GM12892 (cell line): Measurements from ENCODE around the gene KLHL1. TPM values are rescaled to one million over a fixed set of nuclear protein-coding genes. Genes with fewer than 3 reads are reported as not detected.
"Not testable (repeated sequence)": the region's sequence is repeated elsewhere in the genome, so short reads cannot be mapped to it uniquely, and the experiment has no call there.

Experiments used
- DNase-seq: peaks from one replicate; pipeline ENCODE4 v3.0.0; 2011; ENCODE audit not compliant: insufficient read length
- FAIRE-seq: peaks from 2 replicates; lab custom pipeline; 2011; peaks lifted over from hg19 to GRCh38; lab: Jason Lieb, UNC
- POLR2A ChIP-seq: IDR thresholded peaks from 2 replicates; pipeline ENCODE4 v1.6.1; 2011; ENCODE audit warnings: low read depth, low read length, control low read depth
- POLR2AphosphoS5 ChIP-seq: IDR thresholded peaks from 2 replicates; pipeline ENCODE4 v1.6.1; 2011; ENCODE audit warnings: low read depth, low read length, control low read depth
- TAF1 ChIP-seq: IDR thresholded peaks from 2 replicates; pipeline ENCODE4 v1.6.1; 2011; ENCODE audit warnings: low read depth, mild to moderate bottlenecking, control low read depth, low read length, borderline replicate concordance
- polyA plus RNA-seq: library from polyadenylated mRNA; unstranded; fragments of >200 nt; gene quantifications from one replicate; pipeline ENCODE4 v1.2.1, GENCODE V29; 2012; ENCODE audit warnings: missing spikeins, inconsistent platforms; ENCODE audit not compliant: missing spikeins

The KLHL1 gene, protein sequence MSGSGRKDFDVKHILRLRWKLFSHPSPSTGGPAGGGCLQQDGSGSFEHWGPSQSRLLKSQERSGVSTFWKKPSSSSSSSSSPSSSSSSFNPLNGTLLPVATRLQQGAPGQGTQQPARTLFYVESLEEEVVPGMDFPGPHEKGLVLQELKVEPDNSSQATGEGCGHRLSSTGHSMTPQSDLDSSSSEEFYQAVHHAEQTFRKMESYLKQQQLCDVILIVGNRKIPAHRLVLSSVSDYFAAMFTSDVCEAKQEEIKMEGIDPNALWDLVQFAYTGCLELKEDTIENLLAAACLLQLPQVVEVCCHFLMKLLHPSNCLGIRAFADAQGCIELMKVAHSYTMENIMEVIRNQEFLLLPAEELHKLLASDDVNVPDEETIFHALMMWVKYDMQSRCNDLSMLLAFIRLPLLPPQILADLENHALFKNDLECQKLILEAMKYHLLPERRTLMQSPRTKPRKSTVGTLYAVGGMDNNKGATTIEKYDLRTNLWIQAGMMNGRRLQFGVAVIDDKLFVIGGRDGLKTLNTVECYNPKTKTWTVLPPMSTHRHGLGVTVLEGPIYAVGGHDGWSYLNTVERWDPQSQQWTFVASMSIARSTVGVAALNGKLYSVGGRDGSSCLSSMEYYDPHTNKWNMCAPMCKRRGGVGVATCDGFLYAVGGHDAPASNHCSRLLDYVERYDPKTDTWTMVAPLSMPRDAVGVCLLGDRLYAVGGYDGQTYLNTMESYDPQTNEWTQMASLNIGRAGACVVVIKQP
- polyA plus RNA-seq = not detected

DNA sequence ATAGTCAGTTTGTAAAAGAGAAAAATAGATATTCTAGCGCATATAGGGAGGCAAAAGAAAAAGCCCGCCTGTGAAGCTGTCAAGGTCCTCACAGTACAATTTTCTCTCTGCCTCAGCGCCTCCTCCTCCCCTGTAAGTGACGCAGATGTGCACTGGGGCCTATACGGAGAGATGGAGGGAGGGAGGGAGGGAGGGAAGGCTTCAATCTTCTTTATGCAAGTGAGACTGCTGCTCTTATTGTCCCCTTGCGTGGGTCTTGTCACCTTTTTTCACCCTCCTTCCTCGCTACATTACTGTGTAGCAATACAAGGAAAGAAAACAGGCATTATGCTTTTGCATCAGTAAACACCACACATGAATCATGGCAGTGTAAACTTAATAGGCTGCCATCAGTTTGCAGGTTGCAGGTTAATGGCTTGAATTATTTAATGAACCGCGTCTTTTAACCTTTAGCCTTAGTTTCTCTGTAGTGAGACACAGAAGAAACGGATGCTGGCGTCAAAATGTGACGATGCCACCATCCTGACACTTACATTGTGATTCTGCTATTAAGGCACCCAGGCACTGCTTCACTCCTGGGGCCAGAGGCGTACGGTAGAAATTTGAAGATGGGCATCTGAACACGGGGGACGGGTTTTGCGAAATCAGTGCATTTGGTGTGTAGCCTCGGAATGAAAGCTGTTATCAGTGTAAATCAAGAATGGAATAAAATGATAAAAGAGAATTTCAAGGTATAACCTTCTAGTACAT is at the start of gene KLHL1:
Gene KLHL1 (minus strand): TSS at position 97 of the 750 bp plus-strand sequence. CDS start 753 bp downstream, outside the sequence.
- TF ChIP-seq POLR2AphosphoS5 (no peak), TAF1 (no peak), POLR2A (no peak)
- DNase-seq = no peak
- no peak for FAIRE-seq

GRCh38 chr13:70142658-70143057 is 34.4 kb upstream of the KLHL1 start:
- not testable (repeated sequence) for FAIRE-seq, DNase-seq

GRCh38 chr13:70128098-70128497 is 19.8 kb upstream of the KLHL1 start:
- TF ChIP-seq TAF1 (no peak), POLR2A (no peak), POLR2AphosphoS5 (no peak)
- no peak for DNase-seq
- no peak for FAIRE-seq

GRCh38 chr13:70125693-70126092 is 17.4 kb upstream of the KLHL1 start:
- no peak for TF ChIP-seq POLR2A
- no peak for TF ChIP-seq TAF1
- no peak for TF ChIP-seq POLR2AphosphoS5
- DNase-seq (no peak), FAIRE-seq (no peak)

- no peak for DNase-seq
- TF ChIP-seq TAF1 (no peak), POLR2AphosphoS5 (no peak), POLR2A (no peak)
- no peak for FAIRE-seq
Observed at GRCh38 chr13:70117338-70117905, 9.2 kb upstream of the KLHL1 start.

- DNase-seq (no peak), FAIRE-seq (no peak)
- no peak for TF ChIP-seq TAF1
- no peak for TF ChIP-seq POLR2A
- TF ChIP-seq POLR2AphosphoS5 = no peak
Observed at GRCh38 chr13:70107498-70108281, 562 bp downstream of the KLHL1 start, which contains the start of gene ATXN8OS. Gene ATXN8OS, plus strand, starts transcription at chr13:70107826.

DNA sequence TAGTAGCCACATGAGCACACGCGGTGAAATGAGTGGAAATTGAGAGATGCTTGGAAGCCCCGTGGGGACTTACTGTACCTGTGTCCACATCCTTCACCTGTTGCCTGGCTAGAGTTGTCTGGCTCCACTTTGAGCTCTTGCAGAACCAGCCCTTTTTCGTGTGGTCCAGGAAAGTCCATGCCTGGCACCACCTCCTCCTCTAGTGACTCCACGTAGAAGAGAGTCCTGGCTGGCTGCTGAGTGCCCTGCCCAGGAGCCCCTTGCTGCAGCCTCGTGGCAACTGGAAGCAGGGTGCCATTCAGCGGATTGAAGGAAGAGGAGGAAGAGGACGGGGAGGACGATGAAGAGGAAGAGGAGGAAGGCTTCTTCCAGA is 1.1 kb downstream of the KLHL1 start:
- FAIRE-seq (no peak), DNase-seq (no peak)
- no peak for TF ChIP-seq POLR2A
- TF ChIP-seq POLR2AphosphoS5 = no peak
- no peak for TF ChIP-seq TAF1

- FAIRE-seq = no peak
- TF ChIP-seq POLR2A = no peak
- no peak for TF ChIP-seq POLR2AphosphoS5
- no peak for DNase-seq
Observed at GRCh38 chr13:70104481-70104880, 3.8 kb downstream of the KLHL1 start.

- no peak for TF ChIP-seq TAF1
- TF ChIP-seq POLR2AphosphoS5 = no peak
- DNase-seq (no peak), FAIRE-seq (no peak)
Observed at GRCh38 chr13:70098669-70099068, 9.6 kb downstream of the KLHL1 start.

DNA sequence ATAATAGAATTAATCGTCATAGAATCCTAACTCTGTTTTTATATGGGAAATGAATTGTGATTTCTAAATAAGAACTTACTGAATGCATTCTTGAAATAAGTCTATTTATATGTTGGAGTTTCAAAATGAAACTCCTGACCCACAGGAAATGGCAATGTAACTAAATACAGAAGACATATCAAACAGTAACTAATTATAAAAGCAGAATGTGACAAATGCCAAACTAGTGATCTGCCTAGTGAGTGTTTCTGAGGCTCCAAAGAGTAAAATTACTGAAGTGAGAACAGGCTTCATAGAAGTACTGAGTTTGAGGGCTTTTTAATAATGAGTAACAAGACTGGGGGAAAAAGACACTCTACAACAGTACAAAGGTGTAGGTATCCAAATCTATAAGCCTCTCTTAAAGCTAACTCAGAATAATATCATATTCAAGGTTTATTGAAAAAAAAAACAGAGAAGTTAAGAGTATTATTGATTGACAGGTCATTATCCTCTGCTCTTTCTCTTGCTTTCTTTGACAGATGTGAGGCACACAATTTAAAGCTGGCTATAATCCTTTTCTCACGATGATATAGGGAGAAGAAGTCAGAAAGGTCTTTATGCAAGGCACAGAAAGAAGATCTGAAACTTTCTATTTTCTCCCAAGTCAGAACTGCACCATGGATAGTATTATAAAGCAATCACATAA is 18.1 kb downstream of the KLHL1 start:
- TF ChIP-seq POLR2AphosphoS5 (no peak), TAF1 (no peak), POLR2A (no peak)

More for the DNA sequence above, 18.1 kb downstream of the KLHL1 start:
- DNase-seq (no peak), FAIRE-seq (no peak)
